Smooth muscle cell (in vitro differentiated cells): ENCODE results near the gene RASAL2. TPM values are rescaled to one million over a fixed set of nuclear protein-coding genes. Genes with fewer than 3 reads are reported as not detected.

Experiments used
- DNase-seq: peaks from one replicate; lab custom pipeline; 2025; ENCODE audit not compliant: unreplicated experiment; lab: John Stamatoyannopoulos, UW
- H2AFZ ChIP-seq: fragments of 200-600 bp; sonication (generic); 2 replicates; pipeline ENCODE4 v1.6.0; 2016; ENCODE audit warnings: antibody characterized with exemption, low read depth, mild to moderate bottlenecking
- H3F3A ChIP-seq: fragments of 200-600 bp; sonication (generic); 2 replicates; pipeline ENCODE4 v1.6.0; 2017; ENCODE audit warnings: antibody characterized with exemption, low read depth
- H3K27ac ChIP-seq: fragments of 200-600 bp; sonication (generic); 2 replicates; pipeline ENCODE4 v1.5.1; 2016; ENCODE audit warnings: low read depth, mild to moderate bottlenecking
- H3K27me3 ChIP-seq: fragments of 200-600 bp; sonication (generic); 2 replicates; pipeline ENCODE4 v1.6.1; 2016; ENCODE audit warnings: low read depth, mild to moderate bottlenecking
- H3K36me3 ChIP-seq: fragments of 200-600 bp; sonication (generic); 2 replicates; pipeline ENCODE4 v1.5.1; 2016; ENCODE audit warnings: low read depth
- H3K4me1 ChIP-seq: fragments of 200-600 bp; sonication (generic); 2 replicates; pipeline ENCODE4 v1.5.1; 2016; ENCODE audit warnings: low read depth
- H3K4me2 ChIP-seq: fragments of 200-600 bp; sonication (generic); 2 replicates; pipeline ENCODE4 v1.6.0; 2016; ENCODE audit warnings: mild to moderate bottlenecking
- H3K4me3 ChIP-seq: fragments of 200-600 bp; sonication (generic); 2 replicates; pipeline ENCODE4 v1.5.1; 2016; ENCODE audit warnings: mild to moderate bottlenecking
- H3K79me2 ChIP-seq: fragments of 200-600 bp; sonication (generic); 2 replicates; pipeline ENCODE4 v1.6.0; 2016; ENCODE audit warnings: low read depth, mild to moderate bottlenecking
- H3K9ac ChIP-seq: fragments of 200-600 bp; sonication (generic); 2 replicates; pipeline ENCODE4 v1.6.0; 2016; ENCODE audit warnings: low read depth
- H3K9me3 ChIP-seq: fragments of 200-600 bp; sonication (generic); replicated peaks from 2 replicates; pipeline ENCODE4 v1.5.1; 2016; ENCODE audit warnings: low read depth
- H4K20me1 ChIP-seq: fragments of 200-600 bp; sonication (generic); 2 replicates; pipeline ENCODE4 v1.6.0; 2016; ENCODE audit warnings: low read depth
- CTCF ChIP-seq: fragments of 200-600 bp; sonication (generic); IDR thresholded peaks from 2 replicates; pipeline ENCODE4 v1.5.1; 2017; ENCODE audit warnings: borderline replicate concordance, mild to moderate bottlenecking, antibody characterized with exemption; ENCODE audit not compliant: insufficient read depth, poor library complexity, severe bottlenecking
- WGBS: methylation state at CpG from one replicate; pipeline ENCODE4 v1.1.7; 2016; ENCODE audit warnings: low lambda C conversion rate; 5-methylcytosine and 5-hydroxymethylcytosine counted together
- polyA plus RNA-seq: library from polyadenylated mRNA; unstranded; fragments of >200 nt; fragmentation: Nextera tagmentation; extraction: Ambion mirVana; gene quantifications from 2 replicates; pipeline ENCODE4 v1.2.1, GENCODE V29; 2016
- total RNA-seq: library from RNA; depleted of rRNA; stranded (reverse); fragments of >200 nt; gene quantifications from 2 replicates; pipeline ENCODE4 v1.2.3, GENCODE V29; 2014

RASAL2 gene
- total and polyA plus RNA-seq, 2 experiments from 2014 or later: 4.3 to 17.6 TPM

GRCh38 chr1:178461104-178461503 lies 367.2 kb downstream of the RASAL2 start:
- peaks cover 20% of the 10 kb centered on the region for H3K4me1 ChIP-seq
- peak overlapping the region; percentile 48 for H3K27ac ChIP-seq
- peak overlapping the region; percentile 46 for H3K4me2 ChIP-seq
- no peak overlapping the region for H2AFZ ChIP-seq
- no peak for TF ChIP-seq CTCF
- no peak overlapping the region for H3K4me3 ChIP-seq
- no peaks in the 10 kb centered on the region for H3K79me2 ChIP-seq
- H3K36me3 ChIP-seq: no peaks in the 10 kb centered on the region
- no peak for DNase-seq
- 66% methylated on average over 2 of the region's 2 CpGs for WGBS
- H3F3A ChIP-seq: no peaks in the 10 kb centered on the region
- H4K20me1 ChIP-seq: no peaks in the 10 kb centered on the region
- H3K27me3 ChIP-seq: no peaks in the 10 kb centered on the region
- no peaks in the 10 kb centered on the region for H3K9me3 ChIP-seq
- no peak overlapping the region for H3K9ac ChIP-seq

GRCh38 chr1:178461701-178462100 lies 367.8 kb downstream of the RASAL2 start:
- peak overlapping the region; percentile 48 for H3K27ac ChIP-seq
- TF ChIP-seq CTCF: no peak
- WGBS: 23% methylated on average over 4 of the region's 4 CpGs
- H3K4me1 ChIP-seq: peaks cover 20% of the 10 kb centered on the region
- H3K9ac ChIP-seq: no peak overlapping the region
- no peaks in the 10 kb centered on the region for H3K9me3 ChIP-seq
- H3K27me3 ChIP-seq: no peaks in the 10 kb centered on the region
- no peaks in the 10 kb centered on the region for H3K79me2 ChIP-seq
- H4K20me1 ChIP-seq: no peaks in the 10 kb centered on the region
- no peak overlapping the region for H3K4me3 ChIP-seq
- H3F3A ChIP-seq: no peaks in the 10 kb centered on the region
- no peak for DNase-seq
- no peak overlapping the region for H2AFZ ChIP-seq
- no peaks in the 10 kb centered on the region for H3K36me3 ChIP-seq
- H3K4me2 ChIP-seq: peak overlapping the region; percentile 46

DNA sequence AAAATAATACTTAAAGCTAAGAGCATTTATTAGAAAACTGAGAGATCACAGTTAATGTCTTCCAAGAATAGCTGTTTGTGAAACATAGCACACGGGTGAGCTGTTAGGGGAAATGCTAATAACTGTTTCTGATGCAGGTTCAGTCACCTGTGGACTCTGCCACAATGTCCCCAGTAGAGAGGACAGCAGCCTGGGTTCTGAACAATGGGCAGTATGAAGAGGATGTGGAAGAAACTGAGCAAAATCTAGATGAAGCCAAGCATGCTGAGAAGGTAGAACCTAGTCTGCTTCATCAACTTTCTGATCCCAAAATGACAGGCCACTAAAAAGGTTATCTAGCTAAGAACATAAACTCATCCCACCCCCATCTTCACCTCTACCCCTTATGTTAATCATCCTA lies 370.2 kb downstream of the RASAL2 start:
- WGBS: 94% methylated on average over 1 of the region's 1 CpG
- peak overlapping the region; percentile 42 for H3K27ac ChIP-seq
- H3F3A ChIP-seq: no peaks in the 10 kb centered on the region

More for the DNA sequence above, 370.2 kb downstream of the RASAL2 start:
- Histone ChIP-seq H3K9ac (no peak overlapping the region), H2AFZ (no peak overlapping the region), H3K4me3 (no peak overlapping the region), H3K27me3 (no peaks in the 10 kb centered on the region), H3K79me2 (no peaks in the 10 kb centered on the region), H3K9me3 (no peaks in the 10 kb centered on the region), H3K4me2 (no peak overlapping the region), H3K4me1 (peaks cover 20% of the 10 kb centered on the region), H3K36me3 (peaks cover 2% of the 10 kb centered on the region), H4K20me1 (no peaks in the 10 kb centered on the region)
- no peak for DNase-seq
- TF ChIP-seq CTCF: no peak
